Measurements from ENCODE around the gene ESYT2. TPM values are rescaled to one million over a fixed set of nuclear protein-coding genes. Genes with fewer than 3 reads are reported as not detected.

The ESYT2 gene
- total RNA-seq, 4 donors from 2014 or later: 209 to 286 (median 230) TPM

DNA sequence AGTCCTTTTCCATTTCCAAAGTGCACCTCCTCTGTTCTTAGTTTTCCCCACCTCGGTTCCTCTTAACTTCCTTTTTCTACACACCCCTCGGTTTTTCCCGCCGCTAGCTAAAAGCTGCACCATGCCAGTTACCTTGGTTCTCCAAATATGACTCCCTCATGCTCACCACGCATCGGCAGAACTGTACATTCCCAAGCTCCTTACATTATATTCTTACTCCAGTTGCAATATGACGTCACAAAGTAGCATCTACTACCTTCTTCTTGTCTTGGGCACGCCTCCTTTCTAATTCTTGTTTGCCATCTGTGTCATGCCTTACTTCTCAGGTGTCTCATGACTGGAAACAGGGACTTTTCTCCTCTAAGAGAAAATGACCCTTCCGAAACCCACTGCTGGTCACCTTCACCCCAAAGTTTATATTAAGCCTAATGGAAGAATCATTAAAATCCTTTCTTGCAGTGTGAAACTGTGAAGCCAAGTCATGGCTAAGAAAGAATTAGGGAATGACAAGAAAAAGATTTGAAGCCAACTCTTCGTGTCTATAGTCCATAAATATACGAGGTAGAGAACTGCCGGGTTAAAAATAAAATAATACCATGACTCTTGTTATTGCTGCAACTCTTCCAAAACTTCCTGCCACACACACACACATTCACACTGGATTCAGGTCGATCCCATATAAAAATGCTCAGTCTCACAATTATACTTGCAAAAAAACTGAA lies 1.7 kb downstream of the ESYT2 start:
- Histone ChIP-seq H3K27ac (peak overlapping the region; percentile 95 to 100 (median 98)), H3K36me3 (peaks cover 0 to 6% of the 10 kb centered on the region in 2 donors), H3K27me3 (no peaks in the 10 kb centered on the region), H3K9me3 (no peaks in the 10 kb centered on the region), H3K4me3 (peak overlapping the region; percentile 70 to 90), H3K4me1 (peaks cover 0 to 60% (median 25%) of the 10 kb centered on the region in 3 donors)
- ATAC-seq: no peak
- 10 to 17% methylated on average over 8 to 13 of the region's 13 CpGs for WGBS, 2 donors (ENCODE audit: low coverage in 1 of 2)
- TF ChIP-seq POLR2AphosphoS5 (IDR thresholded peaks at IDR 0.05) (no peak), POLR2A (IDR thresholded peaks at IDR 0.05) (no peak), EP300 (IDR thresholded peaks at IDR 0.05) (no peak), CTCF (IDR thresholded peaks at IDR 0.05) (no peak)

DNA sequence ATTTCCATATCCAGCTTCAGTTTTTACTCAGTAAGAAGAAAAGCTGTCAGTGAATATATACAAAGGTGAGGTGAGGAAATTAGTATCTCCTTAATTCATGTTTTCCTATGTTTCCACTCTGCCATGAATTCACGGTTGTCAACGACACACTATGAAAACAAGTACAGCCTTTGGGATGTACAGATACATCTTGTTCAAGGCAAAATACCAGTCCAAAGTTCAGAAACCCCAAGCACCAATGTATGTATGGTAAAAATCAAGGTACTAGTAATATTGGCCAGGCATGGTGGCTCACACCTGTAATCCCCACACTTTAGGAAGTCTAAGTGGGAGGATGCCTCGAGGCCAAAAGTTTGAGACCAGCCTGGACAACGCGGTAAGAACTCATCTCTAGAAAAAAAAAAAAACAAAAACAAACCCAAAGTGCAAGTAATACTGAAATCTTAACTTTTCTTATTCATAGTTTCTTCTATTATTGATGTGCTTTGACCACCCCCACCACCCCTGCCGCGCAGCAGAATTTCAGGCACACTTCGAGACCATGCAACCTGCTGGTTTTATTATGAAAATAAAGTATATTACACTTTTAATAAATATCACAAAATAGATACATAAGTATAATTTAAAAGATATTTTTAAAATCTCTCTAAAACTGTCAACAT lies 3.5 kb downstream of the ESYT2 start:
- 77 to 79% methylated on average over 8 of the region's 8 CpGs for WGBS, 2 donors (ENCODE audit: low coverage in 1 of 2)
- H3K27me3 ChIP-seq: no peaks in the 10 kb centered on the region
- no peak overlapping the region for H3K4me3 ChIP-seq
- TF ChIP-seq POLR2AphosphoS5 (IDR thresholded peaks at IDR 0.05) (no peak), POLR2A (IDR thresholded peaks at IDR 0.05) (no peak), EP300 (IDR thresholded peaks at IDR 0.05) (no peak), CTCF (IDR thresholded peaks at IDR 0.05) (no peak)
- peaks cover 0 to 6% of the 10 kb centered on the region in 2 donors for H3K36me3 ChIP-seq
- H3K27ac ChIP-seq: peak overlapping the region in 3 of 4 donors; percentile 52 to 100 (median 98)
- ATAC-seq: no peak
- no peaks in the 10 kb centered on the region for H3K9me3 ChIP-seq
- peaks cover 3 to 74% (median 36%) of the 10 kb centered on the region in 3 donors for H3K4me1 ChIP-seq

DNA sequence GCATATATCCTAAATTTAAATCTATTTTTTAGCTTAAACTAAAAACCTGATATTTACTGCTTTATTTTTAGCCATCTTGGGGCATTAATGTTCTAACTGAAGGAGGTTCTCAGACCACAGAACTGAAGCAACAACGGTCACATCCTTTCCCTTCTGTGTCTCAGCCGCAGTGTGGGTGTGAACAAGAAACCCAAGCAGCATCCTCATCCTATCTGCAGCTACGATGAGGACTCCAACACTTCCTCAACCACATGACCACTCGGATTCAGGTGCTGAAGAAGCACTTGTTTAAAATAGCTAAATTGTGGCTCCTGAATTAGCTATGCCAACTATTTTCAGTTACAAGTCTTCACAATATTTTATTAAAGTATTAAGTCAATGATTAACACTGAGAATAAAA lies 5.3 kb downstream of the ESYT2 start:
- H3K4me3 ChIP-seq: no peak overlapping the region
- no peak for ATAC-seq
- H3K4me1 ChIP-seq: peaks cover 15 to 84% (median 41%) of the 10 kb centered on the region in 3 donors
- peak overlapping the region in 3 of 4 donors; percentile 36 to 100 (median 98) for H3K27ac ChIP-seq
- no peaks in the 10 kb centered on the region for H3K27me3 ChIP-seq
- TF ChIP-seq CTCF (IDR thresholded peaks at IDR 0.05): no peak
- TF ChIP-seq POLR2A (IDR thresholded peaks at IDR 0.05): no peak
- TF ChIP-seq EP300 (IDR thresholded peaks at IDR 0.05): no peak
- TF ChIP-seq POLR2AphosphoS5 (IDR thresholded peaks at IDR 0.05): no peak
- H3K9me3 ChIP-seq: no peaks in the 10 kb centered on the region
- WGBS, 2 donors (ENCODE audit: low coverage in 1 of 2): 8 to 16% methylated on average over 4 of the region's 4 CpGs
- peaks cover 0 to 6% of the 10 kb centered on the region in 2 donors for H3K36me3 ChIP-seq

DNA sequence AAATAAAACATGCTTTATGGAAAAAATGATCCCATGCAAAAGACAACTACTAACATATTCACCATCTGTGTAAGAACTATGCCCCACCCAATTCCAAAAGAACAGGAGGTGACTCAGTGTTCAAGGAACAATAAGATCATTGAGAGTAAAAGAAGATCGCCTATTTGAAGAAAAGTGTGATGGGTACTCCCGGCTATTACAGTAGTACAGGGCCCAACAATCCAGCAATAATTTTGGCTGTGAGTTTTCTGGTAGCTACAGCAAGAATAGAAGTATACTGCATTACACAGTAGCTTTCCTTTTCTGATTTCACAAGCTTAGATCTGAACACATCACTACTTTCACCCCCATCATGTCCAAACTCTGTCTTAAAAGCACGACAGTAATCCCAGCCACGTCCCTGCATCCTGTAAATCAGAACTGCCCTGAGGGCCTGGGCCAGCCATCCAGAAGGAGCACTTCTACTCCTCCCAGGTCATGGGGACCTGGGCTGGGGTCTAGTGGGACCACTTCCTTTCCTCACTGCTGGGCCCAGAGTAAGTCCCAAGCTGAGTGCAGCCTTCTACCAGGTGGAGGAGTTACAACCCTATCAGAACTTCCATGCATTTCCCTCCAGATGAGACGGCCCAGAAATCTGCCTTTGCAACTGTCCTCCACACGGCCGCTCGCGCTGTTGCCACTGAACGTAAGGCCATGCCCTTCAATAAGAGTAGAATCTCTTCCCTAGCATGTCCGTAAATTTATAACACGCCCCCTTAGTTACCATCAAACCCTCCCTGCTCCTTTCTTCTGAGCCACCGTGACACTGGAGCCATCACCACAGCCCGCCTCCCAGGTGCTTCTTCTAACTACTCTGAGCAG lies 7.9 kb downstream of the ESYT2 start:
- Histone ChIP-seq H3K4me3 (peak overlapping the region in 1 of 2 donors; percentile 24), H3K9me3 (no peaks in the 10 kb centered on the region), H3K27ac (peak overlapping the region; percentile 94 to 100 (median 96)), H3K36me3 (peaks cover 0 to 2% of the 10 kb centered on the region in 2 donors), H3K27me3 (no peaks in the 10 kb centered on the region), H3K4me1 (peaks cover 27 to 98% (median 52%) of the 10 kb centered on the region in 3 donors)
- peak; percentile 51 for ATAC-seq
- TF ChIP-seq POLR2AphosphoS5 (IDR thresholded peaks at IDR 0.05) (peak; percentile 28), POLR2A (IDR thresholded peaks at IDR 0.05) (no peak), EP300 (IDR thresholded peaks at IDR 0.05) (no peak)
- 46 to 48% methylated on average over 11 to 13 of the region's 14 CpGs for WGBS, 2 donors (ENCODE audit: low coverage in 1 of 2)

GRCh38 chr7:158820656-158821055 lies 8.7 kb downstream of the ESYT2 start:
- Histone ChIP-seq H3K4me1 (peaks cover 32 to 98% (median 59%) of the 10 kb centered on the region in 3 donors), H3K27me3 (no peaks in the 10 kb centered on the region), H3K36me3 (no peaks in the 10 kb centered on the region), H3K4me3 (no peak overlapping the region), H3K27ac (peak overlapping the region; percentile 94 to 100 (median 96)), H3K9me3 (no peaks in the 10 kb centered on the region)
- peak; percentile 5 for TF ChIP-seq POLR2AphosphoS5 (IDR thresholded peaks at IDR 0.05)
- TF ChIP-seq CTCF (IDR thresholded peaks at IDR 0.05): no peak
- ATAC-seq: no peak
- 38 to 51% methylated on average over 1 to 3 of the region's 3 CpGs for WGBS, 2 donors (ENCODE audit: low coverage in 1 of 2)
